Measurements from ENCODE around the gene PRPF40B.

PRPF40B gene

GRCh38 chr12:49659753-49660152 is 36.4 kb downstream of the PRPF40B start:
- no peak for DNase-seq (ENCODE audit: low spot score)

- no peak for DNase-seq (ENCODE audit: low spot score)
Measured at GRCh38 chr12:49661191-49661590, 37.8 kb downstream of the PRPF40B start.

- DNase-seq (ENCODE audit: low spot score) = no peak
Measured at GRCh38 chr12:49661746-49662145, 38.4 kb downstream of the PRPF40B start.

- peak; percentile 94 for DNase-seq (ENCODE audit: low spot score)
Measured at GRCh38 chr12:49662998-49663843, 39.9 kb downstream of the PRPF40B start.

GRCh38 chr12:49664167-49664566 is 40.8 kb downstream of the PRPF40B start:
- DNase-seq (ENCODE audit: low spot score) = no peak

GRCh38 chr12:49664591-49665239 is 41.4 kb downstream of the PRPF40B start:
- DNase-seq (ENCODE audit: low spot score) = no peak

- DNase-seq (ENCODE audit: low spot score) = no peak
Measured at GRCh38 chr12:49665384-49665783, 42.0 kb downstream of the PRPF40B start.

GRCh38 chr12:49666176-49666575 is 42.8 kb downstream of the PRPF40B start:
- no peak for DNase-seq (ENCODE audit: low spot score)

GRCh38 chr12:49667325-49668090 is 44.1 kb downstream of the PRPF40B start:
- peak; percentile 47 for DNase-seq (ENCODE audit: low spot score)

- DNase-seq (ENCODE audit: low spot score) = no peak
Measured at GRCh38 chr12:49669796-49670195, 46.4 kb downstream of the PRPF40B start.

- no peak for DNase-seq (ENCODE audit: low spot score)
Measured at GRCh38 chr12:49671031-49671765, 47.8 kb downstream of the PRPF40B start.

GRCh38 chr12:49672301-49673217 is 49.2 kb downstream of the PRPF40B start:
- DNase-seq (ENCODE audit: low spot score) = no peak

GRCh38 chr12:49673446-49674317 is 50.3 kb downstream of the PRPF40B start:
- DNase-seq (ENCODE audit: low spot score) = peak; percentile 90

- no peak for DNase-seq (ENCODE audit: low spot score)
Measured at GRCh38 chr12:49674318-49674981, 51.1 kb downstream of the PRPF40B start.

- no peak for DNase-seq (ENCODE audit: low spot score)
Measured at GRCh38 chr12:49675137-49675536, 51.8 kb downstream of the PRPF40B start.

- DNase-seq (ENCODE audit: low spot score) = no peak
Measured at GRCh38 chr12:49678711-49679110, 55.4 kb downstream of the PRPF40B start.

- no peak for DNase-seq (ENCODE audit: low spot score)
Measured at GRCh38 chr12:49680075-49680474, 56.7 kb downstream of the PRPF40B start.

GRCh38 chr12:49683599-49684309 is 60.4 kb downstream of the PRPF40B start:
- no peak for DNase-seq (ENCODE audit: low spot score)
